Epithelial cell of proximal tubule (primary cell): ENCODE measurements around the gene SNX10. TPM values are rescaled to one million over a fixed set of nuclear protein-coding genes. Genes with fewer than 3 reads are reported as not detected.

Source experiments
- DNase-seq: peaks from one replicate; pipeline ENCODE4 v3.0.0-alpha.2; 2011; ENCODE audit warnings: low read depth
- H3K4me3 ChIP-seq: 2 replicates; pipeline ENCODE4 v1.5.1; 2011; ENCODE audit warnings: low read depth, mild to moderate bottlenecking, low read length
- total RNA-seq: library from RNA; depleted of rRNA; stranded (reverse); fragments of >200 nt; gene quantifications from 2 replicates; pipeline ENCODE4 v1.2.3, GENCODE V29; 2015
- TF ChIP-seq, protein P1 (sequence below): conservative IDR thresholded peaks from 2 replicates; pipeline ENCODE4 v1.5.1; 2012; ENCODE audit warnings: low read depth, mild to moderate bottlenecking, low read length

Gene SNX10
- total RNA-seq, 1 donor from 2014 or later: 29.0 TPM

DNA sequence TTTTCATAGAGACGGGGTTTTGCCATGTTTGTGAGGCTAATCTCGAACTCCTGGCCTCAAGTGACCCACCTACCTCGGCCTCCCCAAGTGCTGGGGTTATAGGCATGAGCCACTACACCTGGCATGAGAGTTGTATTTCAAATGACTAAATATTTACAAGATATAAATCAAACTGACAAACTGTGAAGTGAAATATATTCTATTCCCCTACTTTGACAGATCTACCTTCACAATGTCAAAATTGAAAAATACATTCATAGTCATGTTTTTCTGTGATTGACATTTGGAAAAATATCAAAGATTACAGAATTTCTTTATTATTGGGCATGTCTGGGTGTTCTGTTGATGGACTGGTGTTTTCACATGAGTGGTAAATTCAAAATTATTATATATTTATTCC, 16.4 kb upstream of the SNX10 start:
- DNase-seq: no peak
- H3K4me3 ChIP-seq: no peak overlapping the region
- TF ChIP-seq, protein P1, sequence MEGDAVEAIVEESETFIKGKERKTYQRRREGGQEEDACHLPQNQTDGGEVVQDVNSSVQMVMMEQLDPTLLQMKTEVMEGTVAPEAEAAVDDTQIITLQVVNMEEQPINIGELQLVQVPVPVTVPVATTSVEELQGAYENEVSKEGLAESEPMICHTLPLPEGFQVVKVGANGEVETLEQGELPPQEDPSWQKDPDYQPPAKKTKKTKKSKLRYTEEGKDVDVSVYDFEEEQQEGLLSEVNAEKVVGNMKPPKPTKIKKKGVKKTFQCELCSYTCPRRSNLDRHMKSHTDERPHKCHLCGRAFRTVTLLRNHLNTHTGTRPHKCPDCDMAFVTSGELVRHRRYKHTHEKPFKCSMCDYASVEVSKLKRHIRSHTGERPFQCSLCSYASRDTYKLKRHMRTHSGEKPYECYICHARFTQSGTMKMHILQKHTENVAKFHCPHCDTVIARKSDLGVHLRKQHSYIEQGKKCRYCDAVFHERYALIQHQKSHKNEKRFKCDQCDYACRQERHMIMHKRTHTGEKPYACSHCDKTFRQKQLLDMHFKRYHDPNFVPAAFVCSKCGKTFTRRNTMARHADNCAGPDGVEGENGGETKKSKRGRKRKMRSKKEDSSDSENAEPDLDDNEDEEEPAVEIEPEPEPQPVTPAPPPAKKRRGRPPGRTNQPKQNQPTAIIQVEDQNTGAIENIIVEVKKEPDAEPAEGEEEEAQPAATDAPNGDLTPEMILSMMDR: no peak

DNA sequence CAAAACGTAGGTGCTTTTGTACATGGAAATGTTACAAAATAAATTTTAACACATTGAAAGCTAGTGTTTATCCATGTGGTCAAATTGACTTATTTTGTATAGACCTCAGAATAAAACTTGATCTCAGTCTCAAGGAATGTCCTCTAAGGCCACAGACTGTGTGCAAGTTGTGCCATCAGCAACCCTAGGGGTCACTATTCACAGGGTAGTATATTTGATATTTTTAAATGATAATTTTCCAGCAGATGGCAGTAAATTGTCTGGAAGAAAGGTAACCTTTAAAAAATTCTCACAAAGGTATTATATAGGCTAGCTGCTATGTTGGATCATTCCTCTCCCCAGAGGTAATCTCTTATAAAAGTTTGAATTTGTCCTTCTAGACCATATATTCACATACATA, 12.9 kb upstream of the SNX10 start:
- DNase-seq: peak; percentile 39
- TF ChIP-seq, protein P1: peak; percentile 55
- peak overlapping the region; percentile 29 for H3K4me3 ChIP-seq

DNA sequence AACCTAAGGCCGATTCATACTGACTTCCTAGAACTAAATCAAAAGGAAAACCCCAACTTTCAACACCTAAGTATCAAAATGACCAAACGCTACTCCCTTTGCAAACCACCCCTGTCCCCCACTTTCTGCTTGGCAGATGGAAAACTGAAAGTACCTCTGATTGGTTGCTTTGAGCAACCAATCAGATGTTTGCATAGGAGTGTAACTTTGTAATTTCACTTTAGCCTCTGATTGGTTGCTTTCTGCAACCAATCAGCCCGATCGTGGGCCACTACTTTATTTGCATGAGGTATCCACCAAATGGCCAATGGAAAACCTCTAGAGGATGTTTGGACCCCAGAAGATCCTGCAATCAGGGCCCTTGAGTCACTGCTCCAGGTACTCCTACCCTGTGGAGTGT, 12.3 kb upstream of the SNX10 start:
- no peak for DNase-seq
- H3K4me3 ChIP-seq: no peak overlapping the region

DNA sequence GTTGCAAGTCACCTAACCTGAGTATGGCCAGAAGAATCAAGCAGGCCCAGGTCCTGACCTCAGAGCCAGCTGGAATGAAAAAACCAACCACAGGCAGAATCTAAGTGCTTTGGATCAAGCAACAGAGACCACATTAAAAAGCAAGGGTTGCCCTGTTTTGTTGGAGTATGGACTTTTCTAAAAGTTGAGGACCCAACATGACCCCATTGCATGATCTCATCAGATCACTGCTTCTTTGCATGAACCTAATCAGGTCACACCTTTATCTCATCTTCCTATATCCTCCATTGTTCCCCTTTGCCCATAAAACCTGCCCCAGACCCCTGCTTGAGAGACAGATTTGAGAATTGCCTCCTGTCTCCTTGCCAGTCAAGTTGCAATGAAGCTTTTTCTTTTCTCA, 11.6 kb upstream of the SNX10 start:
- TF ChIP-seq, protein P1: no peak
- H3K4me3 ChIP-seq: no peak overlapping the region
- no peak for DNase-seq

More for the DNA sequence above, 12.3 kb upstream of the SNX10 start:
- TF ChIP-seq, protein P1: no peak

DNA sequence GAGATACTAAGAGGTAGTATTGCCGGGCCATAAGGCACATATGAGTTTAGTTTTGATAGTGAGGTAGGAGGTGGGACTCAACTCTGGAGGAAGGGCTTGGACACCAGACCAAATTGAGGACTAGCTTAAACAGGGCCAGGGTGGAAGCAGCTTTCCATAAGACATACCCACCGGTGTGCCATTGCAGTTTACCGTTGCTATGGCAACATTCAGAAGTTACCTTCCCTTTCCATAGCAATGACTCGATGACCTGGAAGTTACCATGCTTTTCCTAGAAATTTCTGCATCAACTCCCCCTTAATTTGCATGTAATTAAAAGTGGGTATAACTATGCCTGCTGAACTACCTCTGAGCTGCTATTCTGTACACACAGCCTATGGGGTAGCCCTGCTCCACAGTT, 10.9 kb upstream of the SNX10 start:
- H3K4me3 ChIP-seq: no peak overlapping the region
- no peak for DNase-seq
- TF ChIP-seq, protein P1: no peak

DNA sequence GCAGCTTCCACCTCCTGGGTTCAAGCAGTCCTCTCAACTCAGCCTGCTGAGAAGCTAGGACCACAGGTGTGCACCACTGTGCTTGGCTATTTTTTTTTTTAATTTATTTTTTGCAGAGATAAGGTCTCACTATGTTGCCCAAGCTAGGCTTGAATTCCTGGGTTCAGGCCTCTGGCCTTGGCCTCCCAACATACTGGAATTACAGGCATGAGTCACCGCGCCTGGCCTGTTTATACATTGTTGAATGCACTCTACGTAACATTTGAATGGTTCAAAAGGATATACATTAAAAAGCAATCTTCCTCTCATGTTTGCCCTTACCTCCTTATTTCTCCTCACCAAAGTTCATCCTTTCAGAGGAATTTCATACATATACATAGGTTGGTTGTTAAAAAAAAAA, 7.2 kb upstream of the SNX10 start:
- TF ChIP-seq, protein P1: no peak
- DNase-seq: no peak
- no peak overlapping the region for H3K4me3 ChIP-seq

DNA sequence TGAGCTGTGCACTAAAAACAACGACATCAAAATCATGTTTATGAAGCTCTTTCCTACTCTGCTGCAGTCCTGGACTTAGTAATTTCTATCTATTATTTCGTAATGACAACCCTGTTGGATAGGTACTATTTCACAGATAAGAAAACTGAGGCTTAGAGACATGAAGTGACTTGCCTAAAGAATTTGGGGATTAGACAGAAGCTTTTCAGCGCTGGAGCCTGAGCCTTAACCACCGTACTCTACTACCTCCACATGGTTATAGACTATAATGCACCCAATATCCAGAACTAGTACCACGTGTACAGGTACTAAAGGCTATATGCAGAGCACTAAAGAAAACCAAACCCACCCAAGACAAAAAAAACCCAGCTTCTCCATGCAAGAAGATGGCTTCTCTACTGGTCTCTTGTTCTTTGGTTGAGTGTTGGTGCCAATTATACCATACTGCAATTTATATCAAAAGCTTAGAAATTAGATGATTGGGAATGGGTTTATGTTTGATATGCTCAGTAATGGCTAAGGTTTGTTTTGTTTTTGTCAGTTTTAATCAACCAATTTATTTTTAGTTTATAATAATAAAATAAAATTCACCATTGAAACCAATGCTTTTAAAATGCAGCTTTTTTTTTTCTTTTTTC, 6.5 kb upstream of the SNX10 start:
- TF ChIP-seq, protein P1: peak; percentile 28
- H3K4me3 ChIP-seq: no peak overlapping the region
- DNase-seq: no peak
